Skeletal muscle satellite cell (primary cell): ENCODE measurements around the gene TXNRD2.

Source experiments
- H3K27me3 ChIP-seq: 2 replicates; pipeline ENCODE4 v1.7.0; 2013; ENCODE audit warnings: low read length; ENCODE audit not compliant: control insufficient read depth, insufficient read depth
- H3K36me3 ChIP-seq: 2 replicates; pipeline ENCODE4 v1.7.0; 2013; ENCODE audit warnings: mild to moderate bottlenecking, control low read depth, low read length; ENCODE audit not compliant: insufficient read depth
- H3K4me1 ChIP-seq: 2 replicates; pipeline ENCODE4 v1.7.0; 2013; ENCODE audit warnings: low read length; ENCODE audit not compliant: control insufficient read depth, insufficient read depth
- H3K4me2 ChIP-seq: 2 replicates; pipeline ENCODE4 v1.7.0; 2013; ENCODE audit warnings: mild to moderate bottlenecking, low read length
- H3K4me3 ChIP-seq: 2 replicates; pipeline ENCODE4 v1.7.0; 2013; ENCODE audit warnings: low read length
- H3K9ac ChIP-seq: 2 replicates; pipeline ENCODE4 v1.7.0; 2013; ENCODE audit warnings: mild to moderate bottlenecking, low read depth, low read length, moderate library complexity
- H3K9me3 ChIP-seq: replicated peaks from 2 replicates; pipeline ENCODE4 v1.7.0; 2013; ENCODE audit warnings: mild to moderate bottlenecking, control low read depth, low read length

The TXNRD2 gene

GRCh38 chr22:19962909-19963806 is 21.5 kb upstream of the TXNRD2 start:
- H3K9me3 ChIP-seq: no peaks in the 10 kb centered on the region
- H3K4me2 ChIP-seq: peak overlapping the region; percentile 56
- no peaks in the 10 kb centered on the region for H3K27me3 ChIP-seq
- H3K9ac ChIP-seq: peak overlapping the region; percentile 18
- peaks cover 41% of the 10 kb centered on the region for H3K36me3 ChIP-seq
- no peak overlapping the region for H3K4me3 ChIP-seq
- H3K4me1 ChIP-seq: peaks cover 25% of the 10 kb centered on the region

- H3K4me1 ChIP-seq: peaks cover 25% of the 10 kb centered on the region
- no peaks in the 10 kb centered on the region for H3K27me3 ChIP-seq
- H3K4me3 ChIP-seq: no peak overlapping the region
- peak overlapping the region; percentile 18 for H3K9ac ChIP-seq
- no peaks in the 10 kb centered on the region for H3K9me3 ChIP-seq
- peak overlapping the region; percentile 56 for H3K4me2 ChIP-seq
- peaks cover 36% of the 10 kb centered on the region for H3K36me3 ChIP-seq
Measured at GRCh38 chr22:19962246-19962908, 20.8 kb upstream of the TXNRD2 start.

DNA sequence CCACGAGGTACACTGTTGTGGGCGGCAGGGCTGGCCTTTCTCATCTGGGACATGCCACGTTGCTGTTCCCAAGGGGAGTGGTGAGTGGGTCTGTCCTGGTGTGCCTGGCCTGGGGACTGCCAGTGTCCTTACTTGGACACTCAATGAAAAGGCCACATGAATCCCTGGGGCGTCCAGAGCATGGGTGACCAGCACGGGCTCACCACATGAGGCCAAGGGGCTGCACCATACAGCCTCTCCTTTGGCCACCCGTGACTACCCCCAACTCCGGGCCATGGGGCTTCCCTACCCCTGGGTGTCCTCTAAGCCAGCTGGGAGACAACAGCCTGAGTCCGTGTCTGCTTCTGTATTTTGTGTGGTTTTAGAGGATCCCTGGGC is 20.2 kb upstream of the TXNRD2 start:
- H3K9ac ChIP-seq: no peak overlapping the region

GRCh38 chr22:19961201-19961580 is 19.6 kb upstream of the TXNRD2 start:
- Histone ChIP-seq H3K36me3 (peaks cover 30% of the 10 kb centered on the region), H3K9me3 (no peaks in the 10 kb centered on the region), H3K4me2 (no peak overlapping the region), H3K4me1 (peaks cover 25% of the 10 kb centered on the region), H3K27me3 (no peaks in the 10 kb centered on the region), H3K9ac (no peak overlapping the region), H3K4me3 (no peak overlapping the region)

More for the DNA sequence above, 20.2 kb upstream of the TXNRD2 start:
- H3K36me3 ChIP-seq: peaks cover 34% of the 10 kb centered on the region
- no peak overlapping the region for H3K4me3 ChIP-seq
- no peaks in the 10 kb centered on the region for H3K9me3 ChIP-seq
- H3K27me3 ChIP-seq: no peaks in the 10 kb centered on the region
- H3K4me1 ChIP-seq: peaks cover 25% of the 10 kb centered on the region
- H3K4me2 ChIP-seq: no peak overlapping the region

DNA sequence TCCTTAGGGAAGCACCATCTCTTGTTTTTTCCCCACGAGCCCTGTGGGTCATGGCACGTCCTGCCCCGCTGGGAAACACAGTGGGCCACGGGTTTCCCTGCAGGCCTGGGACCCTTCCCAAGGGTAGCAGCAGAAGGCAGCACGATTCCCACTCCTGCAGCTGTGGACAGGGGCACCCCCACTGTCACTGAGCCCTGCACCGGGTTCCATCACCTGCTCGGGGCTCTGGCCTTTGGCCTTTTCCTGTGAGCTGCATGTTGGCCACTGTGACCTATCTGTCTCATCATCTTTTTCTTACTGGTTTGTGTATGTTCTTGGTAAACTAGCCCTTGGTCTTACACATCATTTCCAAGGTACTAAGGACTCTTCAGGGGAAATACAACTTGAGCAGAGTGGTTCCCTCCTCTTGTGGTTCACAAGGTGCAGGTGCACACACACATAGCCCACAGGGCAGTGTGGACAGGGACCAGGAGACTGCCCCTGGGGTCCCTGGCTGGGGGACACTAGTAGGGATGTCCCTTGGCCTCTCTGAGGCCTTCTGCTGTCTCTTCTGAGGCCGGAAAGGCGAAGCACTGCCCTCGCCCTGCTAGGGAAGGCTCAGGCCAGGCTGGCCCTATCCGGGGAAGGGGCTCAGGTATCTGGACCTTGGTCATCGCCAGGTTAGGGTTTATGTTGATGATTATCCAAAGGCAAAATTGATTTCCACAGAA is 19.0 kb upstream of the TXNRD2 start:
- Histone ChIP-seq H3K36me3 (peaks cover 27% of the 10 kb centered on the region), H3K4me3 (no peak overlapping the region), H3K9me3 (no peaks in the 10 kb centered on the region), H3K9ac (no peak overlapping the region), H3K4me2 (no peak overlapping the region), H3K4me1 (peaks cover 25% of the 10 kb centered on the region), H3K27me3 (no peaks in the 10 kb centered on the region)

DNA sequence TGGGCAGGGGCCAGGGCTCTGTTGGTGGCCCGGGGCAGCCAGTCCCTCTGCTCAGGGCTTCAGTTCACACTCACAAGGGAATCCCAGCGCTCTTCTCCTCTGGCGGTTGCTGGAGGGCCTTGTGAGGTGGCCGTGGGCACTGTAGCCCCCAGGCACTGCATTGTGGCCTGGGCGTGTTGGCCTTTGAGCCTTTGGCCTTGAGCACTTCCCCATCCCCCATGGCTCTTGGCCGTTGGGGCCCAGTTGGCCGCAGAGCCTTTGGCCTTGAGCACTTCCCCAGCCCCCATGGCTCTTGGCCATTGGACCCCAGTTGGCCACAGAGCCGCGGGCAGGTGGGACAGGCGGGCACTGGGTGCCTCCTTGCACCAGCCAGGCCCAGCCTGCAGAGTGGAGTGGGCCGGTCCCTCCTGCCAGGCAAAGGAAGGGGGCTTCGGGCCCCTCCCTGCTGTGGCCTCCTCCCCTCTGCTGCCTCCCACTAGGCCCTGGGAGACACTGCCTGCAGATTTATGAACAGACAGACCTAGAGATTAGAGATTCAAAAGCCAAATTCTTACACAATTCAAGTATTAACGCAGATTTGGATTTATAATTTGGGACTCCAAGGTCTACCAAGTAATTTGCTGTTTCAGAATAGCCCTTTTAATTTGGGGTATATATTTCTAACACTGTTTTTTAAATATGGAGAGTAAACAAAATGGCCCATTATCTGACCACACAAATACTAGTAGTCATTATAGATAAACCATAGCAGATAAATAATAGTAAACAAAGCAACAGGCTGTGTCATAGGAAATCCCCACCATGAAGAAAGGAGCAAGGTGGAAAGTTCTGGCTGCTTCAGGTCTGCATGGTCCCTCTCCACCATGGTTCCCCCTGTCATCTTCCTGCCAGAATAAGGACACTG is 18.2 kb upstream of the TXNRD2 start:
- Histone ChIP-seq H3K9me3 (no peaks in the 10 kb centered on the region), H3K4me2 (no peak overlapping the region), H3K4me1 (peaks cover 25% of the 10 kb centered on the region), H3K27me3 (no peaks in the 10 kb centered on the region), H3K9ac (no peak overlapping the region), H3K4me3 (no peak overlapping the region), H3K36me3 (peaks cover 27% of the 10 kb centered on the region)

GRCh38 chr22:19959043-19959586 is 17.5 kb upstream of the TXNRD2 start:
- Histone ChIP-seq H3K4me1 (peaks cover 25% of the 10 kb centered on the region), H3K4me3 (no peak overlapping the region), H3K36me3 (peaks cover 21% of the 10 kb centered on the region), H3K9me3 (no peaks in the 10 kb centered on the region), H3K27me3 (no peaks in the 10 kb centered on the region), H3K9ac (no peak overlapping the region), H3K4me2 (no peak overlapping the region)

DNA sequence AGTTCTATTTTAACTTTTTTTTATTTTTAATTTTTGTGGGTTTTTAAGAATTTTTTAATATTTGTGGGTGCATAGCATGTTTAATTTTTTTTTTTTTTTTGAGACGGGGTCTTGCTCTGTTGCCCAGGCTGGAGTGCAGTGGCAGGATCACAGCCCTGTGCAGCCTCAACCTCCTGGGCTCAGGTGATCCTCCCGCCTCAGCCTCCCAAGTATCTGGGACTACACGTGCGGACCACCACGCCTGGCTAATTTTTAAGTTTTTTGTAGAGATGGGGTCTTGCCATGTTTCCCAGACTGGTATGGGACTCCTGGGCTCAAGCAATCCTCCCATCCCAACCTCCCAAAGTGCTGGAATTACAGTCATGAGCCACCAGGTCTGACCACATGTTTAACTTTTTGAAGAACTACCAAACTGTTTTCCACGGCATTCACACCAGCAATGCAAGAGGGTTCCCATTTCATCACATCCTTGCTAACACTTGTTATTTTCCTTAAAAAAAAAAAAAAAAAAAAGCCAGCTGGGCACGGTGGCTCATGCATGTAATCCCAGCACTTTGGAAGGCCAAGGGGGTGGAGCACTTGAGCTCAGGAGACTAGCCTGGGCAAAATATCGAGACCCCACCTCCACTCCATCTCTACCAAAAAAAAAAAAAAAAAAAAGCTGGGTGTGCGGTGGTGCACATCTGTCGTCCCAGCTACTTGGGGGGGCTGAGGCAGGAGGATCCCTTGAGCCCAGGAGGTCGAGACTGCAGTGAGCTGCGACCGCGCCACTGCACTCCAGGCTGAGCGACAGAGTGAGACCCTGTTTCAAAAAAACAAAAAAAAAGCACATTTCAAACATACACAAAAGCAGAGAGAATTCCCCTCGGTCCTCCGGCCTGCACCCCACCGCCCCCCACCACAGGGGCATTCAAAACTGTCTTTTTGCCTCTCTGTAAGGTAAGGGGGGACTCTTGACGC is 16.7 kb upstream of the TXNRD2 start:
- Histone ChIP-seq H3K27me3 (no peaks in the 10 kb centered on the region), H3K9me3 (no peaks in the 10 kb centered on the region), H3K4me3 (no peak overlapping the region), H3K4me1 (peaks cover 26% of the 10 kb centered on the region), H3K4me2 (no peak overlapping the region), H3K9ac (no peak overlapping the region), H3K36me3 (peaks cover 13% of the 10 kb centered on the region)

DNA sequence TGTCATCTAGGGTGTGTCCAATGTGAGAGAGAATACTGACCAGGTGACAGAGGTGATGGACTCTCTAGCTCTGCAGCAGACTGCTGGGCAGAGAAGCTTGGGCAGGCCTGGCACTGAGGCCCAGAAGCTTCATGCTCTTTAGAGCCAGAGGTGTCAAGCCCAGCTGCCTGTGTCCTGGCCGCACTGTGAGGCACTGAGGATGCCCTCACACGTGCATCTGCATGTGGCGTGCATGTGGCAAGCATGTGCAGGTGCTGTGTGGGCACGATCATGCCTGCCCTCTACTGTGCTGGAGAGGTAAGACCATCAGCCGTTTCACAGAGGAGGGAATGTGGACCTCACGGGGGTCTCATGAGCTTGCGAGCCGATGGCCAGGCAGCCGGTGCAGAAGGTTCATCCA is 15.8 kb upstream of the TXNRD2 start:
- Histone ChIP-seq H3K36me3 (peaks cover 12% of the 10 kb centered on the region), H3K9ac (no peak overlapping the region), H3K9me3 (no peaks in the 10 kb centered on the region), H3K4me1 (peaks cover 23% of the 10 kb centered on the region), H3K27me3 (no peaks in the 10 kb centered on the region), H3K4me3 (no peak overlapping the region), H3K4me2 (no peak overlapping the region)
